Lung (tissue), 12 donors: ENCODE data around the gene STMND1. TPM values are rescaled to one million over a fixed set of nuclear protein-coding genes. Genes with fewer than 3 reads are reported as not detected.
A peak's percentile ranks its signal among the peaks of the same experiment; 100 is the strongest.

Source experiments
- ATAC-seq: fragments of 200-7000 bp; cut with Tn5 transposase; one replicate; pipeline ENCODE4 v1.9.1; 2020; ENCODE audit warnings: moderate number of reproducible peaks; ENCODE audit not compliant: insufficient read depth, low FRiP score
- DNase-seq, 3 donors: peaks; one replicate each; pipeline ENCODE4 v3.0.0-alpha.2; 2013 to 2017
- H3K27ac ChIP-seq, 2 donors: one replicate each; pipeline ENCODE4 v1.5.1; 2013; ENCODE audit warnings: mild to moderate bottlenecking in 2 of 2, moderate library complexity in 2 of 2, control low read depth in 1 of 2, inconsistent platforms in 1 of 2, low read depth in 1 of 2, low read length in 1 of 2
- H3K27me3 ChIP-seq, 3 donors: one replicate each; pipeline ENCODE4 v1.5.1; 2013; ENCODE audit warnings: low read length in 2 of 3; ENCODE audit not compliant: control insufficient read depth in 3 of 3, insufficient read depth in 3 of 3
- H3K36me3 ChIP-seq, 4 donors: one replicate each; pipeline ENCODE4 v1.5.1; 2013; ENCODE audit warnings: low read length in 4 of 4, mild to moderate bottlenecking in 1 of 4, moderate library complexity in 1 of 4; ENCODE audit not compliant: control insufficient read depth in 4 of 4, insufficient read depth in 4 of 4
- H3K4me1 ChIP-seq, 5 donors: one replicate each; pipeline ENCODE4 v1.5.1; 2013; ENCODE audit warnings: low read length in 5 of 5, mild to moderate bottlenecking in 2 of 5, moderate library complexity in 1 of 5; ENCODE audit not compliant: control insufficient read depth in 5 of 5, insufficient read depth in 5 of 5
- H3K4me3 ChIP-seq: one replicate; pipeline ENCODE4 v1.5.1; 2013; ENCODE audit warnings: mild to moderate bottlenecking, control low read depth, moderate library complexity
- H3K9ac ChIP-seq, 2 donors: one replicate each; pipeline ENCODE4 v1.5.1; 2013; ENCODE audit warnings: low read length in 2 of 2, control low read depth in 1 of 2; ENCODE audit not compliant: insufficient read depth in 1 of 2
- H3K9me3 ChIP-seq, 4 donors: one replicate each; pipeline ENCODE4 v1.5.1; 2013; ENCODE audit warnings: low read length in 3 of 4, mild to moderate bottlenecking in 1 of 4, moderate library complexity in 1 of 4; ENCODE audit not compliant: control insufficient read depth in 4 of 4, insufficient read depth in 3 of 4
- WGBS, 2 donors: extraction: QIAGEN DNeasy Blood & Tissue Kit; methylation state at CpG; one replicate each; pipeline ENCODE4 v1.1.7; 2013; 5-methylcytosine and 5-hydroxymethylcytosine counted together
- polyA plus RNA-seq, 2 donors: library from polyadenylated mRNA; stranded (reverse); fragments of 200-250 nt; gene quantifications; one replicate each; pipeline ENCODE4 v1.2.1, GENCODE V29; 2013
- total RNA-seq, 2 donors: library from RNA; depleted of rRNA in 1 of 2; stranded (reverse); fragments of >200 nt in 1 of 2; gene quantifications; one replicate each; pipeline ENCODE4 v1.2.1, GENCODE V29; 2014 to 2021
- TF ChIP-seq, protein P1 (sequence below): IDR thresholded peaks from 2 replicates; pipeline ENCODE4 v1.5.1; 2012; ENCODE audit warnings: mild to moderate bottlenecking; ENCODE audit errors: control extremely low read depth, extremely low read depth
- donor health status: control.
- donor health status: control.
- donor health status: Bipolar disorder and iron deficiency.
- donor health status: healthy.
- donor health status: DM: yes; HTN: yes; CAD: no.

The STMND1 gene
- total and polyA plus RNA-seq, 4 donors: 4.6 to 11.0 (median 8.3) TPM

DNA sequence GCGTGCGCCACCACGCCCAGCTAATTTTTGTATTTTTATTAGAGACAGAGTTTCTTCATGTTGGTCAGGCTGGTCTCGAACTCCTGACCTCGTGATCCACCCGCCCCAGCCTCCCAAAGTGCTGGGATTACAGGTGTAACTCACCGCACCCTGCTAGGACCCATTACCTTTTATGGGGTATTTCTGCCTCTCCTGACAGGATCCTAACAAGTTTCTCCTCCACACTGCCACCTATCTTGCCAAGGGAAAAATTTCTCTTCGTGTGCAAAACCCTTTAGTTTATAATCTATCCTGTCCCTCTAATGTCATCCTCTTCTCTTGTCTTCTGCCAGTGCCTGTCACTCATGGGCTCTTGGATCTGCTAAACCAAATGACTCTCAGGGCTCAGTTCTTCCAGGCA is 1.9 kb downstream of the STMND1 start:
- Histone ChIP-seq H3K9ac (no peak overlapping the region), H3K4me1 (peaks cover 0 to 14% (median 5%) of the 10 kb centered on the region in 5 donors), H3K36me3 (no peaks in the 10 kb centered on the region), H3K27me3 (peaks cover 0 to 43% (median 24%) of the 10 kb centered on the region in 3 donors), H3K4me3 (no peak overlapping the region), H3K9me3 (no peaks in the 10 kb centered on the region), H3K27ac (no peak overlapping the region)
- TF ChIP-seq, protein P1, sequence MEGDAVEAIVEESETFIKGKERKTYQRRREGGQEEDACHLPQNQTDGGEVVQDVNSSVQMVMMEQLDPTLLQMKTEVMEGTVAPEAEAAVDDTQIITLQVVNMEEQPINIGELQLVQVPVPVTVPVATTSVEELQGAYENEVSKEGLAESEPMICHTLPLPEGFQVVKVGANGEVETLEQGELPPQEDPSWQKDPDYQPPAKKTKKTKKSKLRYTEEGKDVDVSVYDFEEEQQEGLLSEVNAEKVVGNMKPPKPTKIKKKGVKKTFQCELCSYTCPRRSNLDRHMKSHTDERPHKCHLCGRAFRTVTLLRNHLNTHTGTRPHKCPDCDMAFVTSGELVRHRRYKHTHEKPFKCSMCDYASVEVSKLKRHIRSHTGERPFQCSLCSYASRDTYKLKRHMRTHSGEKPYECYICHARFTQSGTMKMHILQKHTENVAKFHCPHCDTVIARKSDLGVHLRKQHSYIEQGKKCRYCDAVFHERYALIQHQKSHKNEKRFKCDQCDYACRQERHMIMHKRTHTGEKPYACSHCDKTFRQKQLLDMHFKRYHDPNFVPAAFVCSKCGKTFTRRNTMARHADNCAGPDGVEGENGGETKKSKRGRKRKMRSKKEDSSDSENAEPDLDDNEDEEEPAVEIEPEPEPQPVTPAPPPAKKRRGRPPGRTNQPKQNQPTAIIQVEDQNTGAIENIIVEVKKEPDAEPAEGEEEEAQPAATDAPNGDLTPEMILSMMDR: no peak
- 84 to 85% methylated on average over 8 of the region's 8 CpGs for WGBS, 2 donors
- ATAC-seq (no peak), DNase-seq (no peak)

DNA sequence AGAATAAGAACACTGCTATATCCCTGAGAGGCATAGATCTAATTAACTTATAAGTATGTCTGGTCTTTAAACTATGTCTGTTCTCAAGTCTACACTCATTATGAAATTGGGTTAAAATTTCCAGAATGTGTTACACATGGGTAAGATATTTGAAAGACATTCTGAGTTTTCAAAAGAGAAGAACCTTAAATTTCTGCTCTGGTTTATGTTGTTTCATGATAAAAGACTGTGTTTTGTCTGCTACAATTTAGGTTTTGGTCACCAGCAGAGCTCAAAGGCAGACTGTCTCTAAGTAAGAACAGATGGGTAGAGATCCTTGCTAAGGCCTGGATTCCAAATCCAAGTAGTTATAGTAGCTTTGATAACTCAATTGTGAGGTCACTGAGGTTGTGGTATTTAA is 6.0 kb downstream of the STMND1 start:
- H3K27ac ChIP-seq: no peak overlapping the region
- H3K9ac ChIP-seq: no peak overlapping the region
- DNase-seq (no peak), ATAC-seq (no peak)
- peaks cover 0 to 14% (median 14%) of the 10 kb centered on the region in 3 donors for H3K27me3 ChIP-seq
- TF ChIP-seq, protein P1: no peak
- H3K4me3 ChIP-seq: no peak overlapping the region
- no peaks in the 10 kb centered on the region for H3K36me3 ChIP-seq
- no peaks in the 10 kb centered on the region for H3K9me3 ChIP-seq
- H3K4me1 ChIP-seq: no peaks in the 10 kb centered on the region

DNA sequence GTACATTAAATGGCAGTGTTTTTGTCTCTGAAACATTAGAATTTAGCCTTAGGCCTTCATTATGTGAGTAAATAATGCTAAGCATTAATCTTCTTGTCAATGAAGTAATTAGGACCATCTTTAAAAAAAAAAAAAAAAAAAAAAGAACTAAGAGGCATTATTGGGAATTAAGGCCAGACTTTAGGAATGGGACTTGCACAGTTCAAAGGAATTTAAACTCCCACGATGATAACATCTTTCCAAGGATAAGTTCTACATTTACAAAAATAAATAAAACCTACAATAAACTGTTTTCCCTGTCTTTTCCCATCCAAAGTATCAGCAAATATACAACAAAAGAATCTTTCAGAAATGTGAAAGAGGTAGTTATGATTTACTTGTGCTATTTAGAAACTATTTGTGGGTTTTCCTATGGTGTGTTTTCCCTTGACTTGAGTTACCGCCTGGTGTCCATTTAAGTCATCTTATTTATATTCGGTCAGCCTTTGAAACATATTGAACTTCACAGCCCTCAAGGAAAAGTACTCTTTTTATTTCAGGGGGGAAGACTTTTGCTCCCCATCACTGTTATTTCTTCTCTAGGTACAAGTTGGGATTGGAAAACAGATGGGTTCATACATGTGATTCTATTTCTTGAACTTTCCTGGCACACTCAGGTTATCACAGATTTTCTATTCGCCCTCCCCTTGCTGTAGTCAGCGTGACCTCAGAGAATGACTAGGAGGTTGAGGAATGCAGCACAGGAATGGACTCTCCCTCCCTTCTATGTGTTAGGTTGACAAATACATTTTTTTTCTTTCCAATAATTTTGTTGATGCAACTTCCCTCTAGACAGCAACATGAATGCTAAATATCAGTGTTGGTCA is 13.6 kb downstream of the STMND1 start:
- peak in 2 of 3 donors; percentile 25 to 39 for DNase-seq
- no peaks in the 10 kb centered on the region for H3K36me3 ChIP-seq
- H3K9ac ChIP-seq: no peak overlapping the region
- H3K4me3 ChIP-seq: no peak overlapping the region
- H3K9me3 ChIP-seq: no peaks in the 10 kb centered on the region
- H3K4me1 ChIP-seq: peaks cover 0 to 8% (median under 1%) of the 10 kb centered on the region in 5 donors
- no peak overlapping the region for H3K27ac ChIP-seq
- no peaks in the 10 kb centered on the region for H3K27me3 ChIP-seq
- WGBS, 2 donors: 76 to 86% methylated on average over 5 of the region's 5 CpGs
- peak; percentile 73 for ATAC-seq
- TF ChIP-seq, protein P1: no peak
